HFF-Myc (cell line): ENCODE measurements around the gene NANS.

Source experiments
- DNase-seq: peaks from one replicate; pipeline ENCODE4 v3.0.0-alpha.2; 2011; ENCODE audit warnings: low read depth; ENCODE audit errors: extremely low read depth
- H3K4me3 ChIP-seq: replicated peaks from 2 replicates; pipeline ENCODE4 v1.5.1; 2011; ENCODE audit warnings: low read depth, mild to moderate bottlenecking, control low read depth, low read length
- TF ChIP-seq, protein P1 (sequence below): IDR thresholded peaks from 2 replicates; pipeline ENCODE4 v1.5.1; 2012; ENCODE audit warnings: mild to moderate bottlenecking, low read depth, low read length, control low read depth; ENCODE audit errors: missing control alignments

The NANS gene

DNA sequence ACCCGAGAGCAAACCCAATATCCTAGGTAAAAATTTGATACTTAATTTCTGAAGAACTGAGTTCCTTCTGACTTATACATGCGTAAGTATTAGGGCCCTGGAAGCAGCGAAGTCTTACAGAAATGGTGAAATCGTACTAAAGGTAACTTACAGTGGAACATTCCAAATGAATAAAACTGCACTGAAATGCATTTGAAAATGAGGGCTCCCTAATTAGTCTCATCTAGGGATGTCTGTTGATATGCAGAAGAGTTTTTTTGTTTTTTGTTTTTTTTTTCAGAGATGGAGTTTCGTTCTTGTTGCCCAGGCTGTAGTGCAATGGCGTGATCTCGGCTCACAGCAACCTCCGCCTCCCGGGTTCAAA, 10.4 kb upstream of the NANS start:
- DNase-seq, result no peak
- TF ChIP-seq, protein P1, sequence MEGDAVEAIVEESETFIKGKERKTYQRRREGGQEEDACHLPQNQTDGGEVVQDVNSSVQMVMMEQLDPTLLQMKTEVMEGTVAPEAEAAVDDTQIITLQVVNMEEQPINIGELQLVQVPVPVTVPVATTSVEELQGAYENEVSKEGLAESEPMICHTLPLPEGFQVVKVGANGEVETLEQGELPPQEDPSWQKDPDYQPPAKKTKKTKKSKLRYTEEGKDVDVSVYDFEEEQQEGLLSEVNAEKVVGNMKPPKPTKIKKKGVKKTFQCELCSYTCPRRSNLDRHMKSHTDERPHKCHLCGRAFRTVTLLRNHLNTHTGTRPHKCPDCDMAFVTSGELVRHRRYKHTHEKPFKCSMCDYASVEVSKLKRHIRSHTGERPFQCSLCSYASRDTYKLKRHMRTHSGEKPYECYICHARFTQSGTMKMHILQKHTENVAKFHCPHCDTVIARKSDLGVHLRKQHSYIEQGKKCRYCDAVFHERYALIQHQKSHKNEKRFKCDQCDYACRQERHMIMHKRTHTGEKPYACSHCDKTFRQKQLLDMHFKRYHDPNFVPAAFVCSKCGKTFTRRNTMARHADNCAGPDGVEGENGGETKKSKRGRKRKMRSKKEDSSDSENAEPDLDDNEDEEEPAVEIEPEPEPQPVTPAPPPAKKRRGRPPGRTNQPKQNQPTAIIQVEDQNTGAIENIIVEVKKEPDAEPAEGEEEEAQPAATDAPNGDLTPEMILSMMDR, result no peak
- H3K4me3 ChIP-seq, result no peak overlapping the region

DNA sequence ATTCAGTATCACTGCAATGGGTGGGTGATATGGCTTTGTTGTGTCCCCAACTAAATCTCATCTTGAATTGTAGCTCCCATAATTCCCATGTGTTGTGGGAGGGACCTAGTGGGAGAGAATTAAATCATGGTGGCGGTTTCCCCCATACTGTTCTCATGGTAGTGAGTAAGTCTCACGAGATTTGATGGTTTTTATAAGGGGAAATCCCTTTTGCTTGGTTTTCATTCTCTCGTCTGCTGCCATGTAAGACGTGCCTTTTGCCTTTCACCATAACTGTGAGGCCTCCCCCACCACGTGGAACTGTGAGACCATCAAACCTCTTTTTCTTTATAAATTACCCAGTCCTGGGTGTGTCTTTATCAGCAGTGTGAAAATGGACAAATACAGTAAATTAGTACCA, 9.5 kb upstream of the NANS start:
- H3K4me3 ChIP-seq, result no peak overlapping the region
- TF ChIP-seq, protein P1, result no peak
- no peak for DNase-seq

DNA sequence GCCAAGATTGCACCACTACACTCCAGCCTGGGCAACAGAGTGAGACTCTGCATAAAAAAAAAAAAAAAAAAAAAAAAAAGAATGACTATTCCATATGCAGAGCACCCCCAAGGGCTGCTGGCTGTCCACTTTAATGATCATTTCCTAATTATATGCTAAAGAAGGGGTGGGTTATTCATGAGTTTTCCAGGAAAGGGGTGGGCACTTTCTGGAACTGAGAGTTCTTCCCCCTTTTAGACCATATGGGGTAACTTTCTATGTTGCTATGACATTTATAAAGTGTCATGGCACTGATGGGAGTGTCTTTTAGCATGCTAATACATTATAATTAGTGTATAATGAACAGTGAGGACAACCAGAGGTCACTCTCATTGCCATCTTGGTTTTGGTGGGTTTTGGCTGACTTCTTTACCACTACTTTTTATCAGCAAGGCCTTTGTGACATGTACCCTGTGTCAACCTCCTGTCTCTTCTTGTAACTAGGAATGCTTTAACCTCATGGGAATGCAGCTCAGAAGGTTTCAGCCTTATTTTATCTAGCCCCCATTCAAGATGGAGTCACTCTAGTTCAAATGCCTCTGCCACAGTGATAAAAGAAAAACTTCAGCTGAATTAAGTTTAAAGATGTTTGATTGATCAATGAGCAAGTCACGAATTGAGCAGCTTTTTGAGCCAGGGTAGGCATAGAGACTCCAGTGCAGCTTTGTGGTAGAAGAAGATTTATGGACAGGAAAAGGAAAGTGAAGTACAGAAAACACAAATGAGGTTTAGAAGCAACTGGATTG, 7.1 kb upstream of the NANS start:
- no peak overlapping the region for H3K4me3 ChIP-seq
- no peak for DNase-seq
- TF ChIP-seq, protein P1, result no peak

DNA sequence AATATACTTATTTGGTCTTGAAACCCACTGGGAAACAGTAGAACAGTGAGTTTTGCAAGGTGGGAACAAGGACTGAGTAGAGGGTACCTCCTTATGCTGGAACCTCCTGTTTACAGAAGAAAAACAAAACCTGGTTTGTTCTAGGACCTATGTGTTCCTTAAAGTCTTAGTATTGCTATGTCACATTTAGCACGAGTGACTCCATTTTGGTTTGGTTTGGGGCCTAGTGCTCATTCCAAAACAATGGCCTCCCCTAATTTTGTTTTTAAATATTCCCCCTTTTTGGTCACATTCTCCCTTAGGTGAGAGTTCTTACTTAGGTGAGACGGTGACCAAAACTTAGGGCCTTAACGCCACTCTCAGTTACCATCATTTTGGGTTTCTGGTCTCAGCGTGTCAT, 6.2 kb upstream of the NANS start:
- TF ChIP-seq, protein P1, result no peak
- H3K4me3 ChIP-seq, result no peak overlapping the region
- DNase-seq, result no peak

DNA sequence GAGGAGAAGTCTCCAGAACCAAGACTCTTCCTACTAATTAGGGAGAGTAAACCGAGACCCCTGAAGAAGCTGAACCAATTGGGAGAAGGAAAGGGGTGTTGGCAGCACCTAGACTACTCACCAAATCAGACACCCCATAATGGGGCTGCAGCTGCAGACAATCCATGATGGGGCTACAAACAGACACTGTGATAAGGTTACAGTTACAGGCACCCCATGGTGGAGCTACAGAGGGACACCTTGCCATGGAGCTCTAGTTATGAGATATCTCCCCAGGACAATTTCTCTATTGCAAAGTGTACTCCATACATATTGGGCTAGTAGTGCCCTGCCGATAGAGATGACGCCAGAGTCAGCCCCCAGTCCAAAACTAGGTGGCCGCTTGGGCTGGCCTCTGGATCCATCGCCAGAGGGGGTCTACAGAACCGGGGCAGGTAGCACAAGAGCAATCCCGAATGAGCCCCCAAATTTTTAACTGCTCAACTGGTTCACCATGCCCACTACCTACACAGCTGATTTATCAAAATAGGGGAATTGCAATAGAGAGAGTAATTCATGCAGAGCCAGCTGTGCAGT, 2.1 kb upstream of the NANS start:
- DNase-seq, result no peak
- TF ChIP-seq, protein P1, result no peak
- no peak overlapping the region for H3K4me3 ChIP-seq

DNA sequence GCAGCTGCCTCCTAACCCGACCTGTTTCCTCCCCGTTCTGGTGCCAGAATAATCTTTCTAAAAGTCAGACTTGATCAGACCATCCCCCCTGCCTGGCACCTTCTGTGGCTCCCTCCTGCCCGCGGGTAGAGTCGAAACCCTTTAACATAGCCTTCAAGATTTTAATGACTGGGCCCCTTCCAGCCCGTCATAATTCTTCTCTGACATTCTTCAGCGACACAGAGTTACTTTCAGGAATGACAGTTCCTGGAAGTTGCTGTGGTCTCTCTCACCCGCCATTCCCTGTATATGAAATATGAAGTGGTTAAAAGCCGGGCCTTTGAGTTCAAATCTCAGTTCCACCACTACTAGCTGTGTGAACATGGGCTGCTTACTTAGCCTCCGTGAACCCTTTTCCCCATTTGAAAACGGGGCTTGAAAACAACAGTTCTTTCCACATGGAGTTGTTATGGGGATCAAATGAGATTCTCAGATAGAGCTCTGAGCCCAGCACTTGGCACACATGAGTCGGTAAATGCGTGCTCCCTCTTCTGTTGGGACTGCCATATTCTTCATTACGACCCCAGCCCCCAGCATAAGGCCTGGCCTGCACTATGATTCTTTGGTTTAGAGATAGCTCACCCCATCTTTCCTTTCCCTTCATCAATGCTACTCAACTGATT, 737 bp downstream of the NANS start:
- DNase-seq, result no peak
- peak overlapping the region; percentile 88 for H3K4me3 ChIP-seq
- TF ChIP-seq, protein P1, result no peak
